AG09319 (cell line): Measurements from ENCODE around the gene SMG7.

ENCODE experiments used
- DNase-seq: peaks from one replicate; pipeline ENCODE4 v3.0.0-alpha.2; 2010; ENCODE audit warnings: low read depth; ENCODE audit errors: extremely low read depth
- CTCF ChIP-seq: IDR thresholded peaks from 2 replicates; pipeline ENCODE4 v1.5.1; 2011; ENCODE audit warnings: low read depth, mild to moderate bottlenecking, inconsistent platforms, low read length, moderate library complexity

The SMG7 gene

GRCh38 chr1:183470147-183470960, 1.9 kb upstream of the SMG7 start:
- peak; percentile 20 for DNase-seq
- peak; percentile 49 for TF ChIP-seq CTCF

GRCh38 chr1:183470961-183471742, 1.1 kb upstream of the SMG7 start:
- peak; percentile 46 for DNase-seq
- TF ChIP-seq CTCF: no peak; the same call in 1 of the 2 replicates

GRCh38 chr1:183471743-183472487, 384 bp upstream of the SMG7 start:
- DNase-seq: peak; percentile 97
- no peak for TF ChIP-seq CTCF

- DNase-seq: no peak
- no peak for TF ChIP-seq CTCF
Measured at GRCh38 chr1:183473217-183473536, 878 bp downstream of the SMG7 start.

- TF ChIP-seq CTCF: no peak
- DNase-seq: no peak
Measured at GRCh38 chr1:183476081-183476480, 3.8 kb downstream of the SMG7 start.

GRCh38 chr1:183477986-183478781, 5.9 kb downstream of the SMG7 start:
- no peak for TF ChIP-seq CTCF
- no peak for DNase-seq
